Nephron progenitor cell (in vitro differentiated cells): Measurements from ENCODE around the gene NOM1.

Experiments used
- DNase-seq: peaks from one replicate; pipeline ENCODE4 v3.0.0; 2021
- H3K27ac Mint-ChIP-seq: 2 replicates; pipeline ENCODE4 v1.8.0; 2021; ENCODE audit warnings: mild to moderate bottlenecking, moderate library complexity, mixed read lengths
- H3K27me3 Mint-ChIP-seq: 2 replicates; pipeline ENCODE4 v1.8.0; 2021; ENCODE audit warnings: mild to moderate bottlenecking, low read depth, mixed read lengths; ENCODE audit not compliant: poor library complexity
- H3K36me3 Mint-ChIP-seq: 2 replicates; pipeline ENCODE4 v1.8.0; 2021; ENCODE audit warnings: low read depth, mixed read lengths
- H3K4me1 Mint-ChIP-seq: 2 replicates; pipeline ENCODE4 v1.8.0; 2021; ENCODE audit warnings: mixed read lengths
- H3K4me3 Mint-ChIP-seq: 2 replicates; pipeline ENCODE4 v1.8.0; 2021; ENCODE audit warnings: mild to moderate bottlenecking, moderate library complexity, mixed read lengths
- H3K9me3 Mint-ChIP-seq: 2 replicates; pipeline ENCODE4 v1.8.0; 2021; ENCODE audit warnings: mild to moderate bottlenecking, moderate library complexity, mixed read lengths
- TF ChIP-seq, protein P1 (sequence below): fragments of 200-600 bp; sonication (generic); IDR thresholded peaks from 2 replicates; pipeline ENCODE4 v1.5.0; 2021; ENCODE audit warnings: antibody characterized with exemption

NOM1 gene

DNA sequence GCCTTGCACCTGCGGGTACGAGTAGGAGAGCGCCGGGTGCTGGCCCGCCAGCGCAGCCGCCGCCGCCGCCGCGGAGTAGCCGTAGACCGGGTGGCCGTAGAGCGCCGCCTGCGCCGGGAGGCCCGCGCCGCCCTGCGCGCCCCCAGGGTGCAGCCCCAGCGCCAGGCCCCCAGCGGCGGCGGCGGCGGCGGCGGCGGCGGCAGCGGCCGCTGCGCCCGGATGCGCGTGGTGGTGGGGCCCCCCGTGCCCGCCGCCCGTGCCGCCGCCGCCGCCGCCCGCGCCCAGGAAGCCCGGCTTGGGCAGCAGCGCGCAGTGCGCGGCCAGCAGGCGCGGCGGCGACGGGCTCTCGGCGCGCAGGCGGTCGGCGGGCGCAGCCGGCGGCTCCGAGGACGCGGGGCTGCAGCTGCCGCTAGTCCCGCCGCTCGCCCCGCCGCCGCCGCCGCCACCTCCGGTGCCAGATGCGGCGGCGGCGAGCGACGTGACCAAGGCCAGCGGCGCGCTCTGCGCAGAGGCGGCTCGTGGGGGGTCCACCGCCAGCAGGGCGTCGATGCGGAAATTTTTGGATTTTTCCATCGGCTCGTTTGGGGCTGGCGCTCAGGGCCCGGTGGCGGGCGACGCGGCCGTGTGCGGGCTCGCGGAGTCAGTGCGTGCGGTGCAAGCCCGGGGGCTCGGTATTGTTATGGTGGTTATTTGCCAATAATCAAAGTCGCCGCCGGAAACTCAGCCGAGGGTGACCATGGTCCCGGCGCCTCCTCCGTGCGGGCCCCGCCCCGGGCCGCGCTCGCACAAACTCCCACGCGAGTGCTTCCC, 60.5 kb downstream of the NOM1 start:
- H3K9me3 Mint-ChIP-seq, result no peaks in the 10 kb centered on the region
- TF ChIP-seq, protein P1, sequence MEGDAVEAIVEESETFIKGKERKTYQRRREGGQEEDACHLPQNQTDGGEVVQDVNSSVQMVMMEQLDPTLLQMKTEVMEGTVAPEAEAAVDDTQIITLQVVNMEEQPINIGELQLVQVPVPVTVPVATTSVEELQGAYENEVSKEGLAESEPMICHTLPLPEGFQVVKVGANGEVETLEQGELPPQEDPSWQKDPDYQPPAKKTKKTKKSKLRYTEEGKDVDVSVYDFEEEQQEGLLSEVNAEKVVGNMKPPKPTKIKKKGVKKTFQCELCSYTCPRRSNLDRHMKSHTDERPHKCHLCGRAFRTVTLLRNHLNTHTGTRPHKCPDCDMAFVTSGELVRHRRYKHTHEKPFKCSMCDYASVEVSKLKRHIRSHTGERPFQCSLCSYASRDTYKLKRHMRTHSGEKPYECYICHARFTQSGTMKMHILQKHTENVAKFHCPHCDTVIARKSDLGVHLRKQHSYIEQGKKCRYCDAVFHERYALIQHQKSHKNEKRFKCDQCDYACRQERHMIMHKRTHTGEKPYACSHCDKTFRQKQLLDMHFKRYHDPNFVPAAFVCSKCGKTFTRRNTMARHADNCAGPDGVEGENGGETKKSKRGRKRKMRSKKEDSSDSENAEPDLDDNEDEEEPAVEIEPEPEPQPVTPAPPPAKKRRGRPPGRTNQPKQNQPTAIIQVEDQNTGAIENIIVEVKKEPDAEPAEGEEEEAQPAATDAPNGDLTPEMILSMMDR, result no peak
- H3K4me3 Mint-ChIP-seq, result no peak overlapping the region
- no peaks in the 10 kb centered on the region for H3K36me3 Mint-ChIP-seq
- peaks cover 1% of the 10 kb centered on the region for H3K4me1 Mint-ChIP-seq
- H3K27me3 Mint-ChIP-seq, result peaks cover 88% of the 10 kb centered on the region
- no peak overlapping the region for H3K27ac Mint-ChIP-seq
- no peak for DNase-seq

DNA sequence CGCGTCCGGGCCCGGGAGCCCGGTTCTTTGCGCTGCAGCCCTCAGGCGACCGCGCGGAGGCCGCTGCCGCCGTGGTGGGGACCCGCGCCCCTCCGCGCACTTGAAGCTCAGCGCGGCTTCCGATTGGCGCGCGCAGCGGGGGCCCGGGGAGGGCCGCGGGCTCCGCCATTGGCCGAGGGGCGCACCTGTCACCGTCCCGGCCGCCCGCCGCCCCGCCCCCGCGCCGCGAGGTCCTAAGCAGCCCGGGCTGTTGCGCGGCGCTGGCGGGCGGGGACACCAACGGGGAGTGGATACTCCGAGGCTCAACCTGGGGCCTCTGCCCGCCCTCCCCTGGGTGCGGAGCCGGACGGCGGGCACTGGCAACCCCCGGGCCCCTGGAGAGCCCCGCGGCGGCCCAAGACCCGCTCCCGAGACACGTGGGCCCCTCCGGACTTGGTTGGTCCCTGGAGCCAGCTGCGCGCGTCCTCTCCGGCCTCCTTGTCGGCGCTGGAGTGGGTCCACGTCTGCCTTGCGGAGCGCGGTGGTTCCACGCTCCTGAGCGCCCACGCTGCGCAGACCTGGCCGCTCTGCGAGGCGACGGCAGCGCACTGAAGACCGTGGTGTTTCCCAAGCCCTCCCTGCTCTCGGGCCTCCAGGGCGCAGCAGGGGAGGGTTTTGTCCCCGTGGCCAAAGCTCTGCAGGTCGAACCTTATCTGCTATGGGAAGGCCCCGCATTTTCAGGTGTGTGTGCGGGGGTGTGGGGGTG, 61.2 kb downstream of the NOM1 start, which contains the start of gene MNX1:
TSS of gene MNX1 (minus strand) at position 76 of the 745 bp plus-strand sequence. CDS start 313 bp downstream, outside the sequence.
- no peaks in the 10 kb centered on the region for H3K4me1 Mint-ChIP-seq
- peak; percentile 81 for DNase-seq
- H3K27me3 Mint-ChIP-seq, result peaks cover 88% of the 10 kb centered on the region
- no peaks in the 10 kb centered on the region for H3K9me3 Mint-ChIP-seq
- no peak within 1 kb of the TSS for H3K27ac Mint-ChIP-seq
- peak within 1 kb of the TSS; percentile 52 for H3K4me3 Mint-ChIP-seq
- TF ChIP-seq, protein P1, result no peak
- H3K36me3 Mint-ChIP-seq, result no peaks in the 10 kb centered on the region

DNA sequence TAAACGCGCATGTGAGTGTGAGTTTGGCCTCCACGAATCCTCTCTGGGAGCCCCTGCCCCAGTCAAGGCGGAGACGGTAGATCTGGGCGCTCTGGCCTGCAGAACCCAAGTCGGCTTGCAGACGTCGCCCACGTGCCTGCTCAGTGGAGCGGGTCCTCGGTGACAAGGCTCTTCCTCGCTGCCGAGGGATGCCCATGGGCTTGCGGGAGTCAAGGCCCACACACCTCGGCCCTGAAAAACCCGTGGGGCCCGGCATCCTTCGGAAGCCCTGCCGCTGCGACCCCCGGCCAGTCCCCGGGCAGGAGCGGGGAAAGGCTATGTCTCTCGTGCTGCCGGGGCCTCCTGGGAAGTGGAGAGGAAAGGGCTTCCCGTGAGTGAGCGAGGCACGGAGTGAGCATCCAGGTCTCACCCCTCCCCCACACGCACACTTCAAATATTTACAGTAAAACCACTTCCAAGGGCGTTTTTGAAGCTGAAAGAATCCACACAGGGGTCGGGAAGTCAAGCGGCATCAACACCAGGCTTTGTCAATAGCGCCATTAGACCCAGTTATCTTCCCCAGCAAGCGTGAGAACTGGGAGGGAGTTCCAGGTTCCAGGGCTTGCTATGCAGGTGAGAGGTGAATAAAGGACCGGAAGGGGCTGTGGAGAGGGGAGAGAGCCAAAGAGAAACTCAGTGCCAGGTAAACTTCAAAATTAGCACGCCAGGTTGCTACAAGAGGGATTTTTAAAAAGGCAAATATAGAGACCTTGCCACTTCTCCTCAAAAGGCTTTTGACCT, 62.0 kb downstream of the NOM1 start:
- TF ChIP-seq, protein P1, result no peak
- Mint-ChIP-seq H3K27ac (no peak overlapping the region), H3K36me3 (no peaks in the 10 kb centered on the region), H3K4me3 (peak overlapping the region; percentile 52), H3K27me3 (peaks cover 88% of the 10 kb centered on the region), H3K9me3 (no peaks in the 10 kb centered on the region), H3K4me1 (no peaks in the 10 kb centered on the region)
- no peak for DNase-seq

DNA sequence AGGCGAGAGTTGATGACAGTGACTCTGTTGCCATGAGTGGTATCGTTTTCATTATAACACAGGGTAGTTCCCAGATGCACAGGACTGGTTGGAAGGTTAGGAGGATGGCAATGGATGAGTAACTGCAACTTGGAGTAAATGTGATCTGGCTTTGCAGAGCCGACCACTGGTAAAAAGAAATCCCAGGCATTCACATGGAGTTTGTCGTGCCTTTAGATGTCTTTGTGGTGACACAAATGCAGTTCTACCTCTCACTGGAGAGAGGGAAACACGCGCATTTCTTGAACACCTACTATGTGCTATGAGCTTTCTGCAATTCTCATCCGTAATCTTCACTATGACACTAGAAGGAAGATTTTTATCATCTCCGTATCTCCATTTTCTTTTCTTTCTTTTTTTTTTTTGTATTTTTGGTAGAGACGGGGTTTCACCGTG, 62.6 kb downstream of the NOM1 start:
- no peak overlapping the region for H3K27ac Mint-ChIP-seq
- no peak overlapping the region for H3K4me3 Mint-ChIP-seq

DNA sequence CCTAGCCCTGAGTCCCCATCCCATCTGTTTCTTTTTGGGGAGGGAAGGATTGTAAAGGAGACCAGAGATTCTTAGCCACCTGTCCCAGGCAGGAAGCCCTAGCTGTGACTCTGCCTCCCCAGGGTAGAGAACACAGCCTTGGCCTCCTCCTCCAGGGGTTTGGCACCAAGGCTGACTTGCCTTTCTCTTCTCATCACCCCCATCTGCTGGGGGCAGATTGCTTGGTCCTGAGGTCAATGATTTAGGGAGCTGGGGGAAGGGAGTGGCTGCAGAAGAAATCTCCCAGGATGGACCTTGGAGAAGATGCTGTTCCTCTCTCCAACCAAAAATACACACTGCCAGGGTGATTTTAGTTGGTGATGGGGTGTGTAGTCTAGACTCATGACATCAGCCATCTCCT, 63.6 kb downstream of the NOM1 start:
- TF ChIP-seq, protein P1, result no peak
- Mint-ChIP-seq H3K27ac (no peak overlapping the region), H3K27me3 (peaks cover 88% of the 10 kb centered on the region), H3K36me3 (no peaks in the 10 kb centered on the region), H3K9me3 (no peaks in the 10 kb centered on the region), H3K4me3 (no peak overlapping the region), H3K4me1 (no peaks in the 10 kb centered on the region)
- DNase-seq, result no peak

More for the DNA sequence above, 62.6 kb downstream of the NOM1 start:
- Mint-ChIP-seq H3K9me3 (no peaks in the 10 kb centered on the region), H3K36me3 (no peaks in the 10 kb centered on the region), H3K4me1 (no peaks in the 10 kb centered on the region), H3K27me3 (peaks cover 88% of the 10 kb centered on the region)
- no peak for DNase-seq
- TF ChIP-seq, protein P1, result no peak
